ENCODE measurements around the gene SNRNP25.

- TF ChIP-seq, protein P1, sequence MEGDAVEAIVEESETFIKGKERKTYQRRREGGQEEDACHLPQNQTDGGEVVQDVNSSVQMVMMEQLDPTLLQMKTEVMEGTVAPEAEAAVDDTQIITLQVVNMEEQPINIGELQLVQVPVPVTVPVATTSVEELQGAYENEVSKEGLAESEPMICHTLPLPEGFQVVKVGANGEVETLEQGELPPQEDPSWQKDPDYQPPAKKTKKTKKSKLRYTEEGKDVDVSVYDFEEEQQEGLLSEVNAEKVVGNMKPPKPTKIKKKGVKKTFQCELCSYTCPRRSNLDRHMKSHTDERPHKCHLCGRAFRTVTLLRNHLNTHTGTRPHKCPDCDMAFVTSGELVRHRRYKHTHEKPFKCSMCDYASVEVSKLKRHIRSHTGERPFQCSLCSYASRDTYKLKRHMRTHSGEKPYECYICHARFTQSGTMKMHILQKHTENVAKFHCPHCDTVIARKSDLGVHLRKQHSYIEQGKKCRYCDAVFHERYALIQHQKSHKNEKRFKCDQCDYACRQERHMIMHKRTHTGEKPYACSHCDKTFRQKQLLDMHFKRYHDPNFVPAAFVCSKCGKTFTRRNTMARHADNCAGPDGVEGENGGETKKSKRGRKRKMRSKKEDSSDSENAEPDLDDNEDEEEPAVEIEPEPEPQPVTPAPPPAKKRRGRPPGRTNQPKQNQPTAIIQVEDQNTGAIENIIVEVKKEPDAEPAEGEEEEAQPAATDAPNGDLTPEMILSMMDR (IDR thresholded peaks at IDR 0.05): no peak
- no peak for TF ChIP-seq POLR2AphosphoS5 (IDR thresholded peaks at IDR 0.05)
- TF ChIP-seq POLR2A (IDR thresholded peaks at IDR 0.05): no peak
These were observed 2.8 kb downstream of the SNRNP25 start for GRCh38 chr16:56231-56927.
